Activated naive CD8-positive, alpha-beta T cell treated with anti-CD3 and anti-CD28 coated beads for 36 hours (primary cell): ENCODE data around the gene DNAL1. TPM values are rescaled to one million over a fixed set of nuclear protein-coding genes. Genes with fewer than 3 reads are reported as not detected.

Experiments
- DNase-seq: peaks from one replicate; pipeline ENCODE4 v3.0.0; 2021
- H3K27ac Mint-ChIP-seq: one replicate; pipeline ENCODE4 v1.8.0; 2022; ENCODE audit warnings: mild to moderate bottlenecking, moderate library complexity, mixed read lengths
- H3K27me3 Mint-ChIP-seq: one replicate; pipeline ENCODE4 v1.8.0; 2022; ENCODE audit warnings: mild to moderate bottlenecking, mixed read lengths
- H3K36me3 Mint-ChIP-seq: one replicate; pipeline ENCODE4 v1.8.0; 2021; ENCODE audit warnings: mild to moderate bottlenecking, mixed read lengths
- H3K4me1 Mint-ChIP-seq: one replicate; pipeline ENCODE4 v1.8.0; 2021; ENCODE audit warnings: mixed read lengths
- H3K4me3 Mint-ChIP-seq: one replicate; pipeline ENCODE4 v1.8.0; 2022; ENCODE audit warnings: mild to moderate bottlenecking, moderate library complexity, mixed read lengths
- H3K9me3 Mint-ChIP-seq: one replicate; pipeline ENCODE4 v1.8.0; 2022; ENCODE audit warnings: mixed read lengths
- total RNA-seq, 2 experiments: library from RNA; stranded (reverse); gene quantifications; one replicate each; pipeline ENCODE4 v1.2.3, GENCODE V29; 2021

DNAL1 gene
- total RNA-seq, 2 experiments from 2014 or later, result 7.7 to 11.9 TPM

DNA sequence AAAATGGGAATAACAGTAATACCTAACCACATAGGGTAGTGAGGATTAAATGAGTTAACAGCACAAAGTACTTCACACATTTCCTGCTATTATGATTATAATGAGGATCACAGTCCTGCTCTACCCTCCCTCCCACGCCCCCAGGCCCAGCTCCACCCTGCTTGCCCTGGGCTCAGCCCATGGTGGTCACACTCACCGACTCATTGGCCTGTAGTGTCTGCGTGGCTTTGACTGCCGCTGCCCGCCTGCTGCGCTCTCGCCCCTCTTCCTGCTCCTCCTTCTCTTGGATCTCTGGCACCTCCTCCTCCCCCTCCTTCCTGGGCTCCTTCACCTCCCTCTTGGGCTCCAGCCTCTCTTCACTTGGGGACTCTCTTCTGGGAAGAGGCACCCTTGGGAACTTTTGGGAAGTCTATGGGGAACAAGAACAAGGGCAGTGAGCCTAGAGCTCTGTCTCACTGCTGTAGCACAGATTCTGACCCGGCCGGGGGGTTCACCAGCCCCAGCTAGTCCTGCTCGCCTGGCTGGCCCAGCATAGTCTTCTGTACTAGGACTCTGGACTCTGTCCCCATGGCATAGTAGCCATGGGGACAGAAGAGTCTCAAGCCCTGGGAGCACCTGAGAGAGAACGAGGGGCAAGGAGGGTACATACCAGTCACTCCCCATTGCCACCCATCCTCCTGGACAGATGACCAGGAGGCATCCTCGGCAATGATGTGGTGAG is 76.5 kb downstream of the DNAL1 start:
- H3K27me3 Mint-ChIP-seq, result no peaks in the 10 kb centered on the region
- H3K9me3 Mint-ChIP-seq, result no peaks in the 10 kb centered on the region
- peak overlapping the region; percentile 66 for H3K27ac Mint-ChIP-seq
- peaks cover 37% of the 10 kb centered on the region for H3K36me3 Mint-ChIP-seq
- no peak for DNase-seq
- no peak overlapping the region for H3K4me3 Mint-ChIP-seq
- H3K4me1 Mint-ChIP-seq, result peaks cover 18% of the 10 kb centered on the region

DNA sequence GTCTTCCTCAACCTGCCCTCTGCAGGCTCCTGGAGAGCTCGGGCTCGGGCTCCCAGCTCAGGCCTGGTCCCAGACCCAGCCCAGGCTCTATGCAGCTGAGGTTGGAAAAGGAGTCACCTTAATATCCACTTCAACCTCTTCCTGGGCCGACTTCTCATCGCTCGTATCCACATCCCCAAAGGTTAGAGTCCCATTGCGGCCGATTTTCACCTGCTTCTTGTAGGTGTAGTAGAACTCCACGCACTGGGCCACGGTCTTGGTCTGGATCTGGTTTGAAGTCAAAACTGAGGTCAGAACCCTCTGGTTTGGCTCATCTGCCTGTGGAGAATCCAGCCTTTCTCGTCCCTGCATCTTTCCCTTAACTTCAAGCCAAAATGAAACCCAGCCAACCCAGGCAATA is 77.8 kb downstream of the DNAL1 start:
- peak overlapping the region; percentile 38 for H3K27ac Mint-ChIP-seq
- no peaks in the 10 kb centered on the region for H3K9me3 Mint-ChIP-seq
- H3K36me3 Mint-ChIP-seq, result peaks cover 40% of the 10 kb centered on the region
- peaks cover 21% of the 10 kb centered on the region for H3K4me1 Mint-ChIP-seq
- no peaks in the 10 kb centered on the region for H3K27me3 Mint-ChIP-seq
- H3K4me3 Mint-ChIP-seq, result no peak overlapping the region
- DNase-seq, result no peak

DNA sequence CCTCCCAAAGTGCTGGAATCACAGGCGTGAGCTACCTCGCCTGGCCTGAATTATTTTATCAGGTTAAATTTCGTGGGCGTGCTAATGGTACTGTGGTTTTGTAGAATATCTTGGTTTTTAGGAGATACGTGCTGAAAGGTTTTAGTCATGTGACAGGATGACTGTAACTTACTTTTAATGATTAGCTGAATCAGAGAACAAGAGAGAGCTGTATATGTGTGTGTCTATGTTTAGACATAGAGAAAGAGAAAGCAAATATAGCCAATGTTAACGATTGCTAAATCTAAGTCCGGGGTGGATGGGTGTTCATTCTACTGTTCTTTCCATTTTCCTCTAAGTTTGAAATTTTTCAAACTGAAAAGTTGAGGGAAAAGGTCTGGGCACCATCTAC is 78.6 kb downstream of the DNAL1 start:
- peaks cover 22% of the 10 kb centered on the region for H3K4me1 Mint-ChIP-seq
- peak overlapping the region; percentile 80 for H3K27ac Mint-ChIP-seq
- no peak overlapping the region for H3K4me3 Mint-ChIP-seq
- no peaks in the 10 kb centered on the region for H3K27me3 Mint-ChIP-seq
- H3K9me3 Mint-ChIP-seq, result no peaks in the 10 kb centered on the region
- H3K36me3 Mint-ChIP-seq, result peaks cover 41% of the 10 kb centered on the region
- DNase-seq, result no peak

DNA sequence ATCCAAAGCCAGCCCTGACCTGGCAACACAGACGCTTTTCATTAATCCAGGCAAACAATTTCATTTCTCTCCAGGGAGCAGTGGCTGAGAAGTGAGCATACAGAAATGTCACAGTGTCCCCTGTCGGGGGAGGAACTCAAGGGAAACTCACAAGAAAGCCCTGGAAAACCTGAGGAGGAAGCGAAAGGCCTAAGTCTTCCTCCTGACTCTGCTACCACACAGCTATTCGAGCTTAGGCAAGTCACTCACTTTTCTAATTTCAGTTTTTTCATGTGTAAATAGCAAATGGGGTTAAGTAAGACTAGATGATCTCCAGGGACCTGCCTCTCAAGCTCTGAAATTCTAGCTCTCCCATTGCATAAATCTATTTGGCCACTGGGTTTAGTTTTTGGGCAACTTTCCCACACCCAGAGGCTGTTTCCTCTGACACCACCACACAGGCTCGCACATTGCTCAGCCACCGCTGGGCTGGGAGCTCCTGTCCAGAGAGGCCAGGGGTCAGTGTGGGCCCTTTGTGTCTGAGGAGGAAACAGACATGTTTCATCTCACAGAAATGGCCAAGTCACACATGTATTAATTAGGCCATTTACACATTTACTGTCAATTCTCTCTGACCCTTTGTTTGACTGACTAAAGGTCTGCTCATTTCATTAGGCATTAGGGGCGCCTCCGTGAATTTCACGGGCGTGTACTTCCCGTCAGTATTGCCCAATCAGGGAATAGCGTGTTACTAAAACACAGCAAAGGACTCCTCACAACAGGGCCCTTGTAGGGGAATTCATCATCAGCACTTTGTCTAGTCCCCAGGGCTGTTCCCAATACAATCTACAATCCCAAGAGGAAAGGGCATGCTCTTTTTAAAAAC is 79.2 kb downstream of the DNAL1 start:
- Mint-ChIP-seq H3K4me3 (no peak overlapping the region), H3K27me3 (no peaks in the 10 kb centered on the region), H3K4me1 (peaks cover 29% of the 10 kb centered on the region), H3K36me3 (peaks cover 45% of the 10 kb centered on the region), H3K9me3 (no peaks in the 10 kb centered on the region), H3K27ac (peak overlapping the region; percentile 80)
- DNase-seq, result no peak

DNA sequence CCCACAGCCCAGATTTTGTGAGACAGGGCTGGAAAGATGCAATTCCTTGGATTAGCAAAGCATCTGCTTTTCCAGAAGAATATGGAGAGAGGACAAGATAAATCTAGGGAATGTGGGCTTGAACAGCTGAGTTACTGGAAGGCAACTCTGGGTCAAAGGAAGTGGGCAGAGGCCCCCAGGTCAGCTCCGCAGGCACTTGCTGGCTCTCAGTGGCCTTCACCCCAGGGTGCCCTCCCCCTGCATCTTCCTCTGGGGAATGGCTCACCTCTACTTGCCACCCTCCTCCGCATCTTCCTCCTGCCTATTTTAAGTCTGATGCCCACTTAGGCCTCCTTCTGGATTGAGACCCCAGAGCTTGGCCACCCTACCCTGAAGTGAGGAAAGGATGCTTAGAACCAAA is 79.9 kb downstream of the DNAL1 start:
- DNase-seq, result no peak
- Mint-ChIP-seq H3K27ac (peak overlapping the region; percentile 60), H3K4me3 (no peak overlapping the region), H3K4me1 (peaks cover 35% of the 10 kb centered on the region), H3K27me3 (no peaks in the 10 kb centered on the region), H3K36me3 (peaks cover 45% of the 10 kb centered on the region), H3K9me3 (no peaks in the 10 kb centered on the region)

DNA sequence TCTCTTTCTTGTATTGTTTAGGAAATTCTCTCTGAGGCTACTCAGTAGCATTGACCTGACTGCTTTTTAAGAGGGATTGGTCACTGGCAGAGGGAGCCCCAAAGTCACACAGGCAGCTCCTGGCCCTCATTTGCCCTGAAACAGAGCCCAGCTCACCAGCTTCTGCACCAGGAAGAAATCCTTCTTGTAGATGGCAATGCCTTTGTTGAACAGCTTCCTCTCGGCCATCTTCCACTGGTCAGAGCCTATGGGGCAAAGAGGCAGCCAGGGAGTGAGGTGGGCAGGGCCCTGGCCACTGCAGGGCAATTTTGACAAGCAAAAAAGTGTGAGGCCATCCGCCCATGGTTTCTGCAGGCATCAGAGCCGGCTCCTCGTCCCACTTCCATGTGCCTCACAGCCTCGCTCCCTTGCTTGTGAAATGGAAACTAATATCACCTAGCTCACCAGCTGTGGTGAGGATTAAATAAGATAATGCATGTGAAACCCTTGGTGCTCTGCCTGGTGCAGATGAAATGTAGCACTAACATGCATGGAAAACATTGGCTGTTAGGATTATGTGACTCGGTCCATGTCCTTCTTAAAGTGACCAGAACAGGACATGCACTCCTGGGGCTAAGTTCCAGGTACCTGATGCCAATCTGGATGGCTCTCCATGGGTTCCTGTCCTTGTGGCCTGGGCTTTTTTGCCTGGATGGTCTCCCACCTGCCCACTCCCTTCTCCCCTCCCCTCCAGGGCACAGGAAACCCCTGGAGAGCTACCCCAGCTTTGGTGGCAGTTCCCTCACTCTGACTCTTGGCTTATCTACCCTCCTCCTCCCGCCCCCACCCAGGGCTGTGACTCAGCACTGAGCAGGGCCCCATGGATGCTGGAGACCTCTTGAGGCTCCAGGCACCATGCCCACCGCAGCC is 80.6 kb downstream of the DNAL1 start:
- H3K4me3 Mint-ChIP-seq, result no peak overlapping the region
- H3K4me1 Mint-ChIP-seq, result peaks cover 41% of the 10 kb centered on the region
- no peaks in the 10 kb centered on the region for H3K9me3 Mint-ChIP-seq
- H3K27ac Mint-ChIP-seq, result peak overlapping the region; percentile 72
- H3K36me3 Mint-ChIP-seq, result peaks cover 47% of the 10 kb centered on the region
- no peaks in the 10 kb centered on the region for H3K27me3 Mint-ChIP-seq
- DNase-seq, result no peak

DNA sequence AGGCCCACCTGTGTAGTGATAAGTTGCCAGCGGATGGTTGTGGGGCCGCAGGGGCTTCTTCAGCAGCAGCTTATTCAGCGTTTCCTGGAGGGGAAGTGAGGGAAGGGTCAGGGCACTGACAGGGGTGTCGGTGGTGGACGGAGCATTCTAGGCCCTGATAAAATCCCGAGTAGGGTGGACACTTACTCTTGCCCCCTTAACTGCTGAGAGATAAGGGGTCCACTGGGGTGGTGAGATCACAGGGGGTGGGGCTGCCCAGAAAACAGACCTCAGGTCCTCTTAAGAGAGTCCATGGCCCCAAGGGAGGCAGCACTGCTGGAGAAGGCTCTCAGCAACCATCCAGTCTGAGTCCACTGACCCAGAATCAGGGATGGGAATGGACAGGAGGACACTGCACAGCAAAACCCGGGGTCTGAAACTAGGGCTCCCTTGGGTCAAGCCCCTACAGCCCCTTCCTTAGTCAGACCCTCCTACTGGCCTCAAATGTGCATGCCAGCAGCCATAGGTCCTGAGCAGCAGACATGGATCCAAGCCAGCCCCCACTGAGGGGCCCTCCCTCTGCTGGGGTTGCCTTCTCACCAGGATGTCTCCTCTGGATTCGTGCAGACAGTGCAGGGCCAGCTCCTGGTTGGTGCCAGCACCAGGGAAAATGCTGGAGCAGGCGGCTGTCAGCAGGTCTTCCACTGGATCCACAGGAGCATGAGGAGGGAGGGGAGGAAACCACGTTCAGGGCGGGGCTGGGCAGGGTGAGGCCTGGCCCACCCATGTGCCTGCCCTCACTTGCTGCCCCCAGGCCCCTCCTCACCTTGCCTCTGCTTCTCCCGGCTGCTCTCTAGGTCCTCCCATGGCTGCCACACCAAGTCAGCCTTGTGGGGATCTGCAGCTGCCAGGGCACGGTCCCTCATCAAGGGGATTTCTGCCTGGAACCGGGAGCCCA is 81.5 kb downstream of the DNAL1 start:
- H3K27ac Mint-ChIP-seq, result peak overlapping the region; percentile 72
- no peaks in the 10 kb centered on the region for H3K27me3 Mint-ChIP-seq
- peaks cover 46% of the 10 kb centered on the region for H3K36me3 Mint-ChIP-seq
- H3K4me1 Mint-ChIP-seq, result peaks cover 42% of the 10 kb centered on the region
- no peak for DNase-seq
- H3K9me3 Mint-ChIP-seq, result no peaks in the 10 kb centered on the region
- no peak overlapping the region for H3K4me3 Mint-ChIP-seq

DNA sequence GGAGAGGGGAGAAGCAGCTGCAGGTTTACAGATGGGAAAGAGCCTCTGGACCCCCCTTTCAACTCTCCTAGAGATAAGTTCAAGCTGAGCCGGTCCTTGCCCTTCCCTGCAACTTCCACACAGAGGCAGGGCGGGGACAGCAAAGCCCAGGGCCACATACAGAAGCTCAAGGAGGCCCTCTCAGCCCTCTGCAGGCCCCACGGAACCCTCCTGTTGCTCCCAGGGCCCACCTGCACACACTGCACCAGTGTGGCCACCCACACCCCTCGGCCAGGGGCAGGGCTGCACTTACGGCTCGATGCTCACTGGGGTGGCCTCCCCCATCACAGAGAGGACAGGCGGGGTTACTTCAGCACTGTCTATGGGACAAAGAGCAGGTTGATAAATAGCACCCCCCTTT is 82.4 kb downstream of the DNAL1 start:
- no peak overlapping the region for H3K4me3 Mint-ChIP-seq
- H3K4me1 Mint-ChIP-seq, result peaks cover 47% of the 10 kb centered on the region
- H3K36me3 Mint-ChIP-seq, result peaks cover 45% of the 10 kb centered on the region

DNA sequence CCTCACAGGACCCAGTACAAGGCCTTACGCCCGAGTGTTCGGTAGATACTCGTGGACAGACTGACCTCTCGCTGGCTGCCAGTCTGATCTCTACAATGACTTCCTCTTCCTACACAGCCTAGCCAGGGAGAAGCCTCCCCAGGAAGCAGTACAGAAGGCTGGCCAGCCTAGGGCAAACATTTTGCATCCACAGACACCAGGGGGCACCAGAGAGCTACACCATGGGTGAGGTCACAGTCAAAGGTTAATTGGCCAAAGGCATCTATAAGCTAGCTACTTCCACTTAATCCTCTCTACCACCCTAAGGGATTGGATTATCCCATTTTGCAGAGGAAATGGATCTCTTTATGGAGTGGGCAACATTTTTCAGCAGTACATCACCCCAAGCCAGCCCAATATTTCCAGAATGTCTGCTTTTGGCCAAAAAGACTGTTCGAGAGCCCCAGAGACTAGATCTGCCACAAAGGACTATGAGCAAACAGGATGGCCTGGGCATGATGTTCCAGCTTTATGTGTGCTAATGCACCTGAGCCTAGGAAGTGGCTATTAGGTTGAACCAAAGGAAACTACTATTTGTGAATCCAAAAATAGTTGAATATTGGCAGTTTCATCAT is 84.0 kb downstream of the DNAL1 start:
- no peak overlapping the region for H3K4me3 Mint-ChIP-seq

More for the DNA sequence above, 82.4 kb downstream of the DNAL1 start:
- Mint-ChIP-seq H3K27me3 (no peaks in the 10 kb centered on the region), H3K9me3 (no peaks in the 10 kb centered on the region), H3K27ac (no peak overlapping the region)
- no peak for DNase-seq

DNA sequence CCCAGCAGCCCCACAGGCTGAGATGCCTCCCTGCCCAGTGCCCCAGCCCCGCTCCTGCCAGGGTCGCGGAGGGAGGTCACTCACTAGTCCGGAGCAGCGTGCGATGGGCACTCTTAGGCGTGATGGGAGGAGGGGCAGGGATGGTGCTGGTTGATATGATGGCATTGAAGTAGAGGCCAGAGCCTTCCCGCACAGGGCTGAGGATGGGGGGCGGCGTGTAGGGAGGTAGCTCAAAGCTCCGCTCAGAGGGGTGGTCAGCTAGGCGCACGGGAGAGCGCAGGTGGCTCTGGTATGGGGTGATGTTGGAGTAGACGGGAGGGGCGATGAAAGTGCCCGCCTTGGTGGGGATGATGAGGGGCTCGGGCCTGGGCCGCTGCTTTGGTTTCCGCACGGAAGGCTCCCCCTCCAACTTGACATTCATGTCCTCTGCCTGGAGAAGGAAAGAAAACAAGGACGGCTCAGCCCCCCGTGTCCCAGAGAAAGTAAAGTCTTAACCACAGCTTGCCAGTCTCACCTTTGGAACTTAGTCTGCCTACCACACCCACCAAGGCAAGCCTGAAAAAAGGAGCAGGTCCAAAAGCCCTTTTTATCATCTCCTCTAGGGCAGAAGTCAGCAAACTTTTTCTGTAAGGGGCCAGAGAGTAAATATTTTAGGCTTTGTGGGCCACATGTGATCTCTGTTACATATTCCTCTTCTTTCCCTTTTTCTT is 84.9 kb downstream of the DNAL1 start:
- Mint-ChIP-seq H3K27ac (peak overlapping the region; percentile 54), H3K27me3 (no peaks in the 10 kb centered on the region), H3K36me3 (peaks cover 41% of the 10 kb centered on the region), H3K9me3 (no peaks in the 10 kb centered on the region), H3K4me1 (peaks cover 36% of the 10 kb centered on the region), H3K4me3 (no peak overlapping the region)
- no peak for DNase-seq

More for the DNA sequence above, 84.0 kb downstream of the DNAL1 start:
- H3K9me3 Mint-ChIP-seq, result no peaks in the 10 kb centered on the region
- peaks cover 36% of the 10 kb centered on the region for H3K36me3 Mint-ChIP-seq
- H3K27me3 Mint-ChIP-seq, result no peaks in the 10 kb centered on the region
- H3K4me1 Mint-ChIP-seq, result peaks cover 42% of the 10 kb centered on the region
- DNase-seq, result peak; percentile 80
- H3K27ac Mint-ChIP-seq, result peak overlapping the region; percentile 54

DNA sequence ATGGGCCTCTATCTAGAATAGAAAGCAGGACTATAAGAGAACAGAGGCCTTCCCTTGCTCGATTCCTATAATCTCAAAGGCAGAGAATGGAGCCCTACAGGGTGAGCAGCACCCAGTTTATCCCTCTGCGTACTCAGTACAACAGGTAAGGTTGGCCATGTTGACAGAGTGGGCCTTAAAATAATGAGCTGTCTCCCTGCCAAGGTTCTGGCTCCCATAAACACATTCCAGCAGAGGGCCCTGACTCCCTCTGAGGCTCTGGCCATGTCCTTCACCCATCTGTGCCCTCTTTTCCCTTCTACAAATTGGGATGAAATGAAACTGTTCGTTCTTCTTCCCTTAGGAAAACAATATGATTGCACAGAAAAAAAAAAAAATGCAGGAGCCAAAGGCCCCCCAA is 86.3 kb downstream of the DNAL1 start:
- Mint-ChIP-seq H3K36me3 (peaks cover 36% of the 10 kb centered on the region), H3K4me1 (peaks cover 30% of the 10 kb centered on the region), H3K27ac (peak overlapping the region; percentile 5)

DNA sequence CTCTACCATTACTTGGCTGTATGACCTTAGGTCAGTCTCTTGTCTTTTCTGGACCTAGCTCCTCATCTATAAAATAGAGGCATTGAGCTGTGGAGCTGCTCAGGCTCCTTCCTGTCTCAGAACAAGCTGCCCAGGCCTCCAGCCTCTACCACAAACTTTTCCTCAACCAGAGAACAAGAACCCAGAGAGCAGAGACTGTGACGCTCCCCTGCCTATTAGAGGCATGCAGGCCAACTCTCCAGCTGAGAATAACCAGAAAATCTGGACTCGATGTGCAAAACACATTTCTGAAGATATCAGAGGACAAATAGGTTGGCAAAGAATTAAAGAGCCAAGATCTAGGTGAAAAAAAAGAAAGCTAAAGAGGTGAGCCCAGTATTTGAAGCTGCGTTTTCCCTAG is 87.2 kb downstream of the DNAL1 start:
- H3K9me3 Mint-ChIP-seq, result no peaks in the 10 kb centered on the region
- peaks cover 27% of the 10 kb centered on the region for H3K4me1 Mint-ChIP-seq
- H3K27me3 Mint-ChIP-seq, result no peaks in the 10 kb centered on the region
- H3K4me3 Mint-ChIP-seq, result no peak overlapping the region
- H3K36me3 Mint-ChIP-seq, result peaks cover 36% of the 10 kb centered on the region
- no peak for DNase-seq
- peak overlapping the region; percentile 51 for H3K27ac Mint-ChIP-seq

More for the DNA sequence above, 86.3 kb downstream of the DNAL1 start:
- Mint-ChIP-seq H3K9me3 (no peaks in the 10 kb centered on the region), H3K4me3 (no peak overlapping the region), H3K27me3 (no peaks in the 10 kb centered on the region)
- DNase-seq, result no peak

DNA sequence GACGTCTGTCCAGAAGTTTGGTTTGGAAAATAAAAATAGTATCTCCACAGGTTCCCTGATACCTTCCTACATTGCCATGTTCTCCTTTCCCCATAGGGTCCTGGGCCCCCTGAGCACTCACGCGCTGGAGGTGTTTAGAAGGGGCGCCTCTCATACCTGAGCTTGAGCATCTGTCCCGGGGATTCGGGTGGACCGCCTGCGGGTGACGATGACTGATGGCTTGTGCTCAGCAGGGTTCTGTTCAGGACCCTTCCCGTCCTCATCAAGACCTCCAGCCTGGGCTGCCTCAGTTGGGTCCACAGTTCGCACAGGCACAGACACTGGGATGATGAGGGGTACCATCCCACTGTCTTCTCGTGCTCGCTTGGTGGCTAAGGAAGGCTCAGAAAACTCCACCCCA is 92.1 kb downstream of the DNAL1 start:
- no peak overlapping the region for H3K4me3 Mint-ChIP-seq
- H3K4me1 Mint-ChIP-seq, result peaks cover 25% of the 10 kb centered on the region
- H3K9me3 Mint-ChIP-seq, result no peaks in the 10 kb centered on the region
- H3K27me3 Mint-ChIP-seq, result no peaks in the 10 kb centered on the region
- no peak overlapping the region for H3K27ac Mint-ChIP-seq
- H3K36me3 Mint-ChIP-seq, result peaks cover 28% of the 10 kb centered on the region
- DNase-seq, result no peak
